Body of pancreas (tissue), 4 donors: Measurements from ENCODE around the gene CAPN2. TPM values are rescaled to one million over a fixed set of nuclear protein-coding genes. Genes with fewer than 3 reads are reported as not detected.

Experiments
- ATAC-seq: fragments of 150-250 bp; one replicate; pipeline ENCODE4 v1.9.1; 2016
- DNase-seq, 4 donors: peaks; one replicate each; pipeline ENCODE4 v3.0.0-alpha.2; 2019
- H3K27ac ChIP-seq, 4 donors: fragments of 200-600 bp; sonication (generic); 1 replicate in 3 of 4; 2 replicates in 1 of 4; pipeline versions ENCODE4 v1.5.1 to v1.6.1; 2016 to 2019; ENCODE audit warnings: mild to moderate bottlenecking in 1 of 4, mixed read lengths in 1 of 4, moderate library complexity in 1 of 4
- H3K27me3 ChIP-seq, 2 donors: fragments of 200-600 bp; sonication (generic); one replicate each; pipeline ENCODE4 v1.6.0; 2016; ENCODE audit warnings: mild to moderate bottlenecking in 1 of 2
- H3K36me3 ChIP-seq, 2 donors: fragments of 200-600 bp; sonication (generic); replicated peaks in 1 of 2; 2 replicates each; pipeline ENCODE4 v1.5.1; 2016; ENCODE audit warnings: low read depth in 2 of 2; ENCODE audit not compliant: insufficient read depth in 1 of 2
- H3K4me1 ChIP-seq: fragments of 200-600 bp; sonication (generic); one replicate; pipeline ENCODE4 v1.6.0; 2016
- H3K4me3 ChIP-seq, 2 donors: fragments of 200-600 bp; sonication (generic); 1 replicate in 1 of 2; 2 replicates in 1 of 2; pipeline ENCODE4 v1.5.1; 2016 to 2019
- H3K9me3 ChIP-seq, 3 donors: fragments of 200-600 bp; sonication (generic); 1 replicate in 2 of 3; 2 replicates in 1 of 3; pipeline ENCODE4 v1.5.1; 2016
- POLR2A ChIP-seq, 3 donors: fragments of 450-650 bp; IDR thresholded peaks; one replicate each; pipeline ENCODE4 v1.6.1; 2016; ENCODE audit warnings: antibody characterized with exemption in 3 of 3, mild to moderate bottlenecking in 2 of 3
- WGBS, 2 donors: methylation state at CpG; one replicate each; pipeline ENCODE4 v1.1.5; 2017; 5-methylcytosine and 5-hydroxymethylcytosine counted together
- intact Hi-C: fragments of 100-400 bp; cut with DNase I; formaldehyde crosslinking; loops from one replicate; pipeline ENCODE4 v1.15.1; 2023
- total RNA-seq, 2 donors: library from RNA; depleted of rRNA; stranded (reverse); fragments of >200 nt; gene quantifications; one replicate each; pipeline ENCODE4 v1.1.0, GENCODE V29; 2016
- TF ChIP-seq, protein P1 (sequence below), 7 experiments: fragments of 450-650 bp in 4 of 7; fragments of 200-600 bp in 3 of 7; sonication (generic) in 3 of 7; IDR thresholded peaks; one replicate each; pipeline ENCODE4 v1.5.1; 2016 to 2019; ENCODE audit warnings: antibody characterized with exemption in 7 of 7

The CAPN2 gene
- total RNA-seq, 2 donors from 2014 or later, result 85.7 to 90.0 TPM

DNA sequence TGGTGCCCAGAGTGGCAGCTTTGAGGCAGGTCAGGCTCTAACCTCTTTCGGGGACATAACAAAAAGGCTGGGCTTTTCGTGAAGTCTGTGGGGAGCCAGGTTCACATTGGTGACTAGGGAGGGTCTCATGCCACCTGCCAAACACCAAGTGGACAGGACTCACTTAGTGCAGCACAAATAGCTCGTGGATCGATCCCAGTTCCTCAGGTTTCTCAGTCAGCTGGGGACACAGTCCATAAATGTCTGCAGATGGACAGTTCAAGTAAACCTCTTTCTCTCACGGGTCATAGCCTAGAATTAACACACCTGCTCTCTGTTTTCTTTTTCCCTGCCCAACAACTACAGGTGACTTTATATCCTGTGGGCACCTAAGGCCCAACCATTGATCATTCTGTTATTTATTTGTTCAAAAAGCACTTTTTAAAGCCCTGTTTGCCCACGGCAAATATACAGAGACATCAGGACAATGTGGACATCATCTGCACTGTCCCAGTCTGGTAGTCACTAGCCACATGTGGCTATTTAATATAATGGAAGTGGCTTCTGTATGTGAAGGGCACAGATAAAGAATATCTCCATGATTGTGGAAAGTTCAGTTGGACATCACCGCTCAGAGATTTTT lies 53.5 kb downstream of the CAPN2 start:
- H3K4me1 ChIP-seq, result no peaks in the 10 kb centered on the region
- WGBS, 2 donors, result 53 to 59% methylated on average over 7 of the region's 7 CpGs
- no peak for TF ChIP-seq POLR2A (IDR thresholded peaks at IDR 0.05)
- TF ChIP-seq, protein P1, sequence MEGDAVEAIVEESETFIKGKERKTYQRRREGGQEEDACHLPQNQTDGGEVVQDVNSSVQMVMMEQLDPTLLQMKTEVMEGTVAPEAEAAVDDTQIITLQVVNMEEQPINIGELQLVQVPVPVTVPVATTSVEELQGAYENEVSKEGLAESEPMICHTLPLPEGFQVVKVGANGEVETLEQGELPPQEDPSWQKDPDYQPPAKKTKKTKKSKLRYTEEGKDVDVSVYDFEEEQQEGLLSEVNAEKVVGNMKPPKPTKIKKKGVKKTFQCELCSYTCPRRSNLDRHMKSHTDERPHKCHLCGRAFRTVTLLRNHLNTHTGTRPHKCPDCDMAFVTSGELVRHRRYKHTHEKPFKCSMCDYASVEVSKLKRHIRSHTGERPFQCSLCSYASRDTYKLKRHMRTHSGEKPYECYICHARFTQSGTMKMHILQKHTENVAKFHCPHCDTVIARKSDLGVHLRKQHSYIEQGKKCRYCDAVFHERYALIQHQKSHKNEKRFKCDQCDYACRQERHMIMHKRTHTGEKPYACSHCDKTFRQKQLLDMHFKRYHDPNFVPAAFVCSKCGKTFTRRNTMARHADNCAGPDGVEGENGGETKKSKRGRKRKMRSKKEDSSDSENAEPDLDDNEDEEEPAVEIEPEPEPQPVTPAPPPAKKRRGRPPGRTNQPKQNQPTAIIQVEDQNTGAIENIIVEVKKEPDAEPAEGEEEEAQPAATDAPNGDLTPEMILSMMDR (IDR thresholded peaks at IDR 0.05), result no peak
- H3K27me3 ChIP-seq, result no peaks in the 10 kb centered on the region
- H3K36me3 ChIP-seq, result peaks cover 0 to 17% of the 10 kb centered on the region in 2 donors
- H3K9me3 ChIP-seq, result no peaks in the 10 kb centered on the region
- no peak overlapping the region for H3K27ac ChIP-seq
- ATAC-seq (no peak), DNase-seq (no peak)
- H3K4me3 ChIP-seq, result no peak overlapping the region
- intact Hi-C loops, result no loop called here

DNA sequence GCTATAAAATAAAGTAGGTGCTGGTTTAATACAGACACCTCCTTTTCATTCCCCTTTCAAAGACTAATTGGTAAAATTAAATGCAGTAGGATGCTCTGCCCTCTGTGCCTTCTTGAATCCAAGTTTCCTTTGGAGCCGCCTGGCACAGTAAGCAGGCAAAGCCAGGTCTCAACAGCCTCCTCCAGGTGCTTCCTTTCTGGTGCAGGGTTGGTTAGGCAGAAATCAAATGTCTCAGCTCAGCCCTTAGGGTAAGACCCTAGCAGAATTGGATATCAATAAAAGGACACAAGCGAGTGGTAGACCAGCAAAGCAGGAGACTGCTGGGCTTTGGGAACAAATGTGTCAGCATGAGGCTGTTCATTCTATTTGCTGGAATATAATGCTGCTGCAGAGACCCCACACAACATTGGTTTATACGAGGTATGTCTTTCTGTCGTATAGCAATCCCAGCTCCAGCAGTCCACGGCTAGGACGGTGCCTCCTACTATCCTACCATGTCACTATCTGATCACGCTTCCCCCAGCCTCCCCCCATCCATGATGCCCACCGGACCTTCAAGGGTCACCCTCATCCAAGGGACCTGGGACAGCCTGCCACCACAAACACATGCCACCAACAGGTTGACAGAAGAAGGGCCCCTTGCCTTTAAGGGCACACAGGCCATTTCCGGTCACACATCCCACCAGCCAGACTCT lies 58.4 kb downstream of the CAPN2 start:
- no peak overlapping the region for H3K4me3 ChIP-seq
- no peaks in the 10 kb centered on the region for H3K9me3 ChIP-seq
- intact Hi-C loops, result no loop called here
- whole genome bisulfite sequencing, 2 donors, result 92% methylated on average over 8 to 9 of the region's 9 CpGs
- DNase-seq (no peak), ATAC-seq (no peak)
- peak overlapping the region in 1 of 4 donors; percentile 44 for H3K27ac ChIP-seq
- H3K27me3 ChIP-seq, result no peaks in the 10 kb centered on the region
- H3K4me1 ChIP-seq, result no peaks in the 10 kb centered on the region
- no peak for TF ChIP-seq POLR2A (IDR thresholded peaks at IDR 0.05)
- TF ChIP-seq, protein P1 (IDR thresholded peaks at IDR 0.05), result no peak
- H3K36me3 ChIP-seq, result peaks cover 0 to 15% of the 10 kb centered on the region in 2 donors

DNA sequence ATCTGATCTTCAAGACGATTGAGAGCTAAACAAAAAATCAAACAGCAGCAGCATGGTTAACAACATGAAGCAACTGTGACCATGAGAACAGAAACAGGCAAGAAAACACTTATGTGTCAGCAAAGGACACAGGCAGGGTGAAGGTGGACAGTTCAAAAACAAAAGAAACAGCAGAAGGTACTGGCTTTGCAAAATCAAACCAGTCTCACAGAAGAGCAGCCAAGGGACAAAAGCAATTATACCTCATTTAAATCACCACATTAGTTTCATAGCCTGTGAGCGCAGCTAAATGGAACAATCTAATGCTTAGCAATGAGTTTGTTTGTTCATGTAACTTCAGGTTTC lies 59.1 kb downstream of the CAPN2 start:
- H3K4me1 ChIP-seq, result peaks cover 4% of the 10 kb centered on the region
- intact Hi-C loops, result no loop called here
- TF ChIP-seq, protein P1 (IDR thresholded peaks at IDR 0.05), result no peak
- TF ChIP-seq POLR2A (IDR thresholded peaks at IDR 0.05), result no peak
- H3K36me3 ChIP-seq, result peaks cover 0 to 15% of the 10 kb centered on the region in 2 donors
- ATAC-seq, result no peak
- H3K9me3 ChIP-seq, result no peaks in the 10 kb centered on the region
- H3K4me3 ChIP-seq, result no peak overlapping the region
- DNase-seq, result no peak
- peak overlapping the region in 2 of 4 donors; percentile 35 to 44 for H3K27ac ChIP-seq
- 83 to 84% methylated on average over 2 of the region's 2 CpGs for WGBS, 2 donors
- no peaks in the 10 kb centered on the region for H3K27me3 ChIP-seq

DNA sequence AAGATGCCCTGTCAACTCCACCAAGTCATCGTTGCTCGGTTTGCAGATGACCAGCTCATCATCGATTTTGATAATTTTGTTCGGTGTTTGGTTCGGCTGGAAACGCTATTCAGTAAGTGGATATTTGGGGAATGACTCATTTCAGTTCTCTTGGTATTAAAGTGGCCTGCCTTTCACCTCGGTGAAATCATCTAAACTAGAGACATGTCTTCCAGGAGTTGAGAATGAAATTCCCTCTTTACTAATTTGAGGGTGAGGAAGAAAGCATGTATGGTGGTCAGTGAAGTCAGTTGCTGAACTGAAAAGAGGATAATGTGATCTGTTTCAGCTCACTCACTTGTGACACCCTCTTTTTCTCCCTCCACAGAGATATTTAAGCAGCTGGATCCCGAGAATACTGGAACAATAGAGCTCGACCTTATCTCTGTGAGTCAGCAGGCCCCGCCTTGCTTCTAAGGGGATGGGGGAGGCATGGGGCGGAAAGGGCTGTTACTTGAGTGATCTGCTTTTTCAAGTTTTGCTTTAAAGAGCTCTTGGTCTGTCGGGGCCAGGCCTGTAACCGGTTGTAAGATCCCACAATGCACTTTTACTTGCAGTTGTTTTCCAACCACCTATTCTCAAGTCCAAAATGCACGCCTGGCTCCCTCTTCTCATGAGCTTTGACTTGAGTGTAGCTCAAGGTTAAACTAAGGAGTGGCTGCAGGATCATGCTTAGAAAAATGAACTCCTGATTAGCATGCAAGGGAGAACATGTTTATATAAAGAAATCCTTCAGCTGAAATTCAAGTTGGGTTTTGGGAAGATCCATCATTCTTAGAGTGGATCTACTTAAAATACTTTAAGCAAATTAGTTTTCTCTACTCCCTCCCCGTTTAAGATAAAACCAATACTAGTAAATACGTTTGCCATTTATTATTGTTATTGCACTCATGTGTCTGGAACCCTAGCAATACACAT lies 59.8 kb downstream of the CAPN2 start:
- DNase-seq (peak in 3 of 4 donors; percentile 26 to 33 (median 30)), ATAC-seq (peak; percentile 41)
- H3K4me3 ChIP-seq, result no peak overlapping the region
- WGBS, 2 donors, result 55 to 60% methylated on average over 16 of the region's 16 CpGs
- H3K9me3 ChIP-seq, result no peaks in the 10 kb centered on the region
- intact Hi-C loops, result no loop called here
- no peaks in the 10 kb centered on the region for H3K27me3 ChIP-seq
- H3K36me3 ChIP-seq, result peaks cover 0 to 15% of the 10 kb centered on the region in 2 donors
- peaks cover 5% of the 10 kb centered on the region for H3K4me1 ChIP-seq
- H3K27ac ChIP-seq, result peak overlapping the region in 2 of 4 donors; percentile 35 to 44
- TF ChIP-seq, protein P1 (IDR thresholded peaks at IDR 0.05), result no peak
- TF ChIP-seq POLR2A (IDR thresholded peaks at IDR 0.05), result no peak
